GM12874 (cell line): Measurements from ENCODE around the gene UBE2L5.
A peak's percentile ranks its signal among the peaks of the same experiment; 100 is the strongest.

Experiments
- TF ChIP-seq, protein P1 (sequence below): IDR thresholded peaks from 2 replicates; pipeline ENCODE4 v1.5.1; 2011; ENCODE audit warnings: low read depth, mild to moderate bottlenecking, control low read depth, low read length, moderate library complexity; ENCODE audit not compliant: insufficient read depth

Gene UBE2L5

DNA sequence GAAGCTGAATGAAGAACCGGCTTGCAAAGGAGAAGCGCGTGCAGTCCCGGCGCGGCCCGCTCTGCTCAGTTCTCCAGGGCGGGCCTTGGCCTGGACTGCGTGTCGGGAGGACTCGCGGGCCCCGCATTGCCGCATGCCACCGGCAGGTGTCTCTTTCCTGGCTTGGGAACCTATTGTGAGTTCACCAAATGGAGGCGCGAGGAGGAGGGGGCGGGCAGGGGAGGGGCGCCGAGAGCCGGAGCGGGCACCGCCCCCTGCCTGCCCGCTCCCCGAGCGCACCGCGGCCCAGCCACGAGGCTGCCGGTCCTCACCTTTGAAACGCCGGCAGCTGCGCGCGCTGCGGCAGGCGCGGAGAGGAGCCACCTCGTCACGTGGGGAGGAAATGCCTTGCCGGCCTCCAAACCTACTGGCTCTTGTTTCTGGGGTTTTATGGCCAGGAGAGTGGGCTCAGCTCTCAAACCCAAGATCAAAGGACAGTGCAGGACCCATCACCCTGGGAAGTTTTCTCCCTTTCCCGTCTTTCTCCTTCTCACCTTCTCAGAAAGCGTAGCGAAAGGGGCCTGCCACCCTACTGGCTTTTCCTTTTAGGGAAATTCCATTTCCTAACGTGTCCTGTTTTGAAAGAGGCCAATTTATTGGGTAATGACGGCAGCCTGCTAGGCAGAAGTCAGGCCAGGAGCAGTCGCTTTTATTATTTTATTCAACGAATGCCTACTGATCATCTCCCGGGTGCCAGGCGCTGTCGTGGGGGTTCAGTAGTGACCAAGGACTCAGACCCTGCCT, 13.8 kb upstream of the UBE2L5 start:
- TF ChIP-seq, protein P1, sequence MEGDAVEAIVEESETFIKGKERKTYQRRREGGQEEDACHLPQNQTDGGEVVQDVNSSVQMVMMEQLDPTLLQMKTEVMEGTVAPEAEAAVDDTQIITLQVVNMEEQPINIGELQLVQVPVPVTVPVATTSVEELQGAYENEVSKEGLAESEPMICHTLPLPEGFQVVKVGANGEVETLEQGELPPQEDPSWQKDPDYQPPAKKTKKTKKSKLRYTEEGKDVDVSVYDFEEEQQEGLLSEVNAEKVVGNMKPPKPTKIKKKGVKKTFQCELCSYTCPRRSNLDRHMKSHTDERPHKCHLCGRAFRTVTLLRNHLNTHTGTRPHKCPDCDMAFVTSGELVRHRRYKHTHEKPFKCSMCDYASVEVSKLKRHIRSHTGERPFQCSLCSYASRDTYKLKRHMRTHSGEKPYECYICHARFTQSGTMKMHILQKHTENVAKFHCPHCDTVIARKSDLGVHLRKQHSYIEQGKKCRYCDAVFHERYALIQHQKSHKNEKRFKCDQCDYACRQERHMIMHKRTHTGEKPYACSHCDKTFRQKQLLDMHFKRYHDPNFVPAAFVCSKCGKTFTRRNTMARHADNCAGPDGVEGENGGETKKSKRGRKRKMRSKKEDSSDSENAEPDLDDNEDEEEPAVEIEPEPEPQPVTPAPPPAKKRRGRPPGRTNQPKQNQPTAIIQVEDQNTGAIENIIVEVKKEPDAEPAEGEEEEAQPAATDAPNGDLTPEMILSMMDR: peak; percentile 78

DNA sequence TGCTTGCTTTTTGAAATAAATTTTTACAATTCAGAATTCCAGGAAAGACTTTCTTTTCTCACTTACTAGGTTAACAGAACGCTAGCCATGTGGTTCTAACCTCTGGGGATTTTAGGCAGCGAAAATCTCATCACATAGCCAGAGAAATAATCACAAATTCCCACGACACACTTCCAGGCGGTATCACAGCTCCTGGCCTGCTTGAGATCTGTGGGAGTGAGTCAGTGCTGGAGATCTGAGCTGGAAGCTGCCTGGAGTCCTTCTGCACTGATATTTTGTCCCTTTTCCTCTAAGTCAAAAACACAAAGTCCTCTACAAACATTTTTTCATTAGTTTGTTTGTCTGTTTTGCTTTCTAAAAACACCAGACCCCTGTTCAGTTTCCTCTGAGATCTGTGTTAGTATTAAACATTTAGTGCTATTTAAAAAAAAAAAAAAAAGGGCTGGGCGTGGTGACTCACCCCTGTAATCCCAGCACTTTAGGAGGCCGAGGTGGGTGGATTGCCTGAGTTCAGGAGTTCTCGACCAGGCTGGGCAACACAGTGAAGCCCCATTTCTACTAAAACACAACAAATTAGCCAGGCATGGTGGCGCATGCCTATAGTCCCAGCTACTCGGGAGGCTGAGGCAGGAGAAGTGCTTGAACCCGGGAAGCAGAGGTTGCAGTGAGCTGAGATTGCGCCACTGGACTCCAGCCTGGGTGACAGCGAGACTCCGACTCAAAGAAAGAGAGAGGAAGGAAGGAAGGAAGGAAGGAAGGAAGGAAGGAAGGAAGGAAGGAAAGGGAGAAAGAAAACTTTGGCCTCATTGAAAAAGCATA, 12.2 kb upstream of the UBE2L5 start:
- TF ChIP-seq, protein P1: no peak

DNA sequence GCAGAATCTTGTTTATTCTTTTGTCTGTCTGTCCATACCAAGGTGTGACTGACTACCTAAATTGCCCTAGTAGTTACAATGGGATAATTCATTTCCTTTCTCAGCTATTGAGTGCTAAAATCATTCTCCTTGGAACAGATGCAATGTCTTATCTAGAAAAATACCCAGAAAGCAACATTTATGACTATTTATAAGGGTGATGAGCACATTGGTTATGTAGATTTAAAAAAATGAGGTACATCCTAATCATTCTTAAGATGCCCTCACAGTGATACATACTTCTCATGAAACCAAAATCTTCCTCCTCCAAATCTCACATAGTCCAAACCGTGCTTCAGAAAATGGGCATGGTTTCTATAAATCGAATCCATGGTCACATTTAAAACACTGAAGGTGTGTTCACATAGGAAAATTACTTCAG, 11.6 kb upstream of the UBE2L5 start:
- TF ChIP-seq, protein P1: no peak

DNA sequence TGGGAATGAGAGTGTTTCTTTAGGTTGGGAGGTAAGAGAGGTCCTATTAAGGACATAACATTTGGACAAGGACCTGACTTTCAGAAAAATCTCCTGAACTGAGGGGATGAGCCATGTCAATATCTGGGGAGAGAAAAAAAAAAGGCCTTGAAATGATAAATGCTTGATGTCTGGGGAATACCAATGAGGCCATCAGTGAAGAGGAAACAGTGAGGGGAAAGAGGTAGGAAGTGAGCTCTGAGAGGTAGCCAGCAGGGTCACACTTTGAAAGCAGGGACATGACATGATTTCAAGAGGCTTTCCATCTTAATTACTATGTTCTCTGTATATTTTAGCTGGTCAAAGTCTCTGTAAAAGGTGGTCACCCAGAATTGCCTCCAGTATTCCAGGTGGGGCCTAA, 9.9 kb upstream of the UBE2L5 start:
- TF ChIP-seq, protein P1: no peak

DNA sequence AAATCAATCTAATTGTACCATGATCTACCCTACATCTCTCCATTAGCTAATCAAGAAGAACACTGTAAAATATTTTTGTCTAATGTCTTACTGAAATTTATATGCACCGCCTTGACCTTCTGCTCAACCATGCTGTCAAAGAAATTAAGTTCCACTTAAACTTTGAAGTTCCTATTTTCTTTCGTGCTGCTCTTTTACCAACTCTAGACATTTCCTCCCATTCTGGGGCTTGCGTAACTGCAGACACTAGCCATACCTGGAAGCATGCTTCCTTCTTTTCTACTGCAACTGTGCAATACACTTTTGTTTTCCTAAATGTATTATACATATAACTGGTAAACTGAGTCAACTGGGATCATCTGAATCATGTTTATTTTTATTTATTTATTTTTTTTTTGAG, 8.5 kb upstream of the UBE2L5 start:
- TF ChIP-seq, protein P1: no peak

DNA sequence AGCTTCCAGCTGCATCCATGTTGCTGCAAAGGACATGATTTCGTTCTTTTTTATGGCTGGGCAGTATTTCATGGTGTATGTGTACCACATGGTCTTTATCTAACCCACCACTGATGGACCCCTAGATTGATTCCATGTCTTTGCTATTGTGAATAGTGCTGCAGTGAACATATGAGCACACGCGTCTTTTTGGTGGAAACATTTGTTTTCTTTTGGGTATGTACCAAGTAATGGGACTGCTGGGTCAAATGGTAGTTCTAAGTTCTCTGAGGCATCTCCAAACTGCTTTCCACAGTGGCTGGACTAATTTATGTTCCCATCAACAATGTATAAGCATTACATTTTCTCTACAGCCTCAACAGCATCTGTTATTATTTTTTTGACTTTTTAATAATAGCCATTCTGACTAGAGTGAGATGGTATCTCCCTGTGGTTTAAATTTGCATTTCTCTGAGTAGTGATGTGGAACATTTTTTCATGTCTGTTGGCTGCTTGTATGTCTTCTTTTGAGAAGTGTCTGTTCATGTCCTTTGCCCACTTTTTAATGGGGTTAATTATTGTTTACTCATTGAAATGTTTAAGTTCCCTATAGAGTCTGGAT, 6.8 kb upstream of the UBE2L5 start:
- TF ChIP-seq, protein P1: no peak

DNA sequence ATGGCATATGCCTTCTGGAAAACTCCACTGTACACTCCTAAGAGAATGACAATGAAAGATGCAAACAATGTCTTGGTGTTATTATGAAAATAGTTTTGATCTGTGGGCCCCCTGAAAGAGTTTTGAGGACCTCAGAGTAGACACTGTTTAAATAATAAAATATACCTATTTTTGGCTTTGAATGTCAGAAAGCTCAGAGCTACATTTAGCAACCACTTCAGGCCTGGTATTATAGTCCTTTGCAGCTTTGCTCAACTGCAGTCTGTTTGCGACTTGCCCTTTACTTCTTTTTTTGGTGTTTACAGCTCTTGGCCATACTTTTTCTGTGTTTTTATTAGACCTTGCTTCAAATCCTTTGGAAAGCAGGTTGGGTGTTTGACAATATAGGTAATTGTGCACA, 5.8 kb upstream of the UBE2L5 start:
- TF ChIP-seq, protein P1: no peak
